Panc1 (cell line): ENCODE data around the gene TFB2M. TPM values are rescaled to one million over a fixed set of nuclear protein-coding genes. Genes with fewer than 3 reads are reported as not detected.

Experiments
- ATAC-seq: fragments of 200-7000 bp; cut with Tn5 transposase; 2 replicates; pipeline ENCODE4 v1.9.1; 2020; ENCODE audit warnings: mild to moderate bottlenecking, moderate library complexity
- BruUV-seq: library from RNA; stranded (reverse); fragments of 400-500 nt; replicated peaks from 2 replicates; lab custom pipeline; 2021; lab: Mats Ljungman, UMichigan
- CTCF ChIA-PET: fragments of 300-600 bp; sonication (Branson Sonifier 250); formaldehyde crosslinking; loops from one replicate; lab custom pipeline; 2022; ENCODE audit warnings: antibody characterized with exemption; lab: Charles Lee
- POLR2A ChIA-PET: fragments of 300-600 bp; sonication (Branson Sonifier 250); formaldehyde crosslinking; loops from one replicate; lab custom pipeline; 2022; ENCODE audit warnings: antibody characterized with exemption; lab: Charles Lee
- DNase-seq: peaks from one replicate; pipeline ENCODE4 v3.0.0-alpha.2; 2010; ENCODE audit warnings: low read depth, low spot score
- H3K27ac ChIP-seq: 2 replicates; pipeline ENCODE4 v1.5.1; 2011; ENCODE audit warnings: mild to moderate bottlenecking, low read length, inconsistent platforms
- H3K27me3 ChIP-seq: fragments of 200-500 bp; sonication (Bioruptor generic); 2 replicates; pipeline ENCODE4 v1.6.0; 2014; ENCODE audit warnings: low read length, inconsistent platforms; ENCODE audit not compliant: control insufficient read depth, insufficient read depth
- H3K36me3 ChIP-seq: fragments of 200-500 bp; sonication (Bioruptor generic); 2 replicates; pipeline ENCODE4 v1.5.1; 2014; ENCODE audit warnings: inconsistent platforms, mild to moderate bottlenecking, low read length, moderate library complexity; ENCODE audit not compliant: control insufficient read depth, insufficient read depth
- H3K4me1 ChIP-seq: 2 replicates; pipeline ENCODE4 v1.5.1; 2011; ENCODE audit warnings: inconsistent platforms, mild to moderate bottlenecking, low read length, moderate library complexity; ENCODE audit not compliant: control insufficient read depth, insufficient read depth
- H3K4me3 ChIP-seq, 2 experiments: 2 replicates each; pipeline ENCODE4 v1.5.1; 2011 to 2012; ENCODE audit warnings: low read depth in 2 of 2, low read length in 2 of 2, mild to moderate bottlenecking in 2 of 2, inconsistent platforms in 1 of 2, moderate library complexity in 1 of 2
- H3K9me3 ChIP-seq: fragments of 200-500 bp; sonication (Bioruptor generic); 2 replicates; pipeline ENCODE4 v1.5.1; 2014; ENCODE audit warnings: low read depth, mild to moderate bottlenecking, inconsistent platforms, low read length, moderate library complexity; ENCODE audit not compliant: control insufficient read depth, insufficient read depth
- POLR2AphosphoS5 ChIP-seq: IDR thresholded peaks from 2 replicates; pipeline ENCODE4 v1.6.1; 2012; ENCODE audit warnings: mild to moderate bottlenecking, low read depth, low read length, moderate library complexity
- REST ChIP-seq, 2 experiments: IDR thresholded peaks; 2 replicates each; pipeline ENCODE4 v1.6.1; 2011 to 2012; ENCODE audit warnings: low read depth in 2 of 2, control low read depth in 1 of 2, low read length in 1 of 2, mild to moderate bottlenecking in 1 of 2, moderate library complexity in 1 of 2; ENCODE audit not compliant: insufficient read depth in 1 of 2
- SIN3A ChIP-seq: IDR thresholded peaks from 2 replicates; pipeline ENCODE4 v1.6.1; 2012; ENCODE audit warnings: low read depth, mild to moderate bottlenecking, low read length, moderate library complexity, borderline replicate concordance; ENCODE audit not compliant: insufficient read depth
- TCF7L2 ChIP-seq: IDR thresholded peaks from 2 replicates; pipeline ENCODE4 v1.6.1; 2011; ENCODE audit warnings: mild to moderate bottlenecking, low read depth, low read length, inconsistent platforms
- in situ Hi-C: cut with HindIII; loops from 2 replicates; pipeline ENCODE4 v1.10.0; 2016; ENCODE audit warnings: low sequenced_read_pairs, low pct_unique_long_range_greater_than_20kb
- intact Hi-C: fragments of 100-400 bp; cut with micrococcal nuclease; formaldehyde crosslinking; loops from one replicate; pipeline ENCODE4 v1.10.0; 2022; ENCODE audit not compliant: unreplicated experiment
- total RNA-seq: library from RNA; stranded (reverse); gene quantifications from one replicate; pipeline ENCODE4 v1.2.1, GENCODE V29; 2021; ENCODE audit not compliant: unreplicated experiment
- TF ChIP-seq, protein P1 (sequence below): fragments of 450-650 bp; IDR thresholded peaks from 2 replicates; pipeline ENCODE4 v1.5.1; 2017; ENCODE audit warnings: mild to moderate bottlenecking

The TFB2M gene
- total RNA-seq, 1 experiment from 2014 or later, result 21.0 TPM

DNA sequence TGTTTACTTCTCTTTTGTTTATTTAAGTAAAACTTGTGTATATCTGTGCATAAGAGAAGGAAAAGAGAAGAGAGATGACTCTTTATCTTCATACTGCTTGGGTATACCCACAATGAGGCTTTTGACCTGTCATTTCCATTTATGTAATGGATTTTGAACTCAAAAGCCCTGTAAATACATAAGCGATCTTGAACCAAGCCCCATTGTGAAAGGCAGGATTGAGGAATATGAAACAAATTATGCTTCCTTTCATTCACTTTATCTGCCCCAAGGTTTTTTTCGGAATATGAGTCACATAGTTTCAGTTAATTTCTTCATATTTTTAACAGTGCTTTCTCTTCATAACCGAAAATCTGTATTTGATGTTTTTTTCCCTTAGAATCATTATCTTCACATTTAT lies 21.5 kb upstream of the TFB2M start:
- Histone ChIP-seq H3K9me3 (no peaks in the 10 kb centered on the region), H3K4me3 (no peak overlapping the region), H3K36me3 (no peaks in the 10 kb centered on the region), H3K27me3 (no peaks in the 10 kb centered on the region), H3K27ac (no peak overlapping the region), H3K4me1 (peaks cover 13% of the 10 kb centered on the region)
- ChIA-PET POLR2A (no interaction called here), CTCF (no interaction called here)
- BruUV-seq, result no TSS peak
- TF ChIP-seq, protein P1, sequence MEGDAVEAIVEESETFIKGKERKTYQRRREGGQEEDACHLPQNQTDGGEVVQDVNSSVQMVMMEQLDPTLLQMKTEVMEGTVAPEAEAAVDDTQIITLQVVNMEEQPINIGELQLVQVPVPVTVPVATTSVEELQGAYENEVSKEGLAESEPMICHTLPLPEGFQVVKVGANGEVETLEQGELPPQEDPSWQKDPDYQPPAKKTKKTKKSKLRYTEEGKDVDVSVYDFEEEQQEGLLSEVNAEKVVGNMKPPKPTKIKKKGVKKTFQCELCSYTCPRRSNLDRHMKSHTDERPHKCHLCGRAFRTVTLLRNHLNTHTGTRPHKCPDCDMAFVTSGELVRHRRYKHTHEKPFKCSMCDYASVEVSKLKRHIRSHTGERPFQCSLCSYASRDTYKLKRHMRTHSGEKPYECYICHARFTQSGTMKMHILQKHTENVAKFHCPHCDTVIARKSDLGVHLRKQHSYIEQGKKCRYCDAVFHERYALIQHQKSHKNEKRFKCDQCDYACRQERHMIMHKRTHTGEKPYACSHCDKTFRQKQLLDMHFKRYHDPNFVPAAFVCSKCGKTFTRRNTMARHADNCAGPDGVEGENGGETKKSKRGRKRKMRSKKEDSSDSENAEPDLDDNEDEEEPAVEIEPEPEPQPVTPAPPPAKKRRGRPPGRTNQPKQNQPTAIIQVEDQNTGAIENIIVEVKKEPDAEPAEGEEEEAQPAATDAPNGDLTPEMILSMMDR, result no peak
- TF ChIP-seq TCF7L2 (no peak), SIN3A (no peak), POLR2AphosphoS5 (no peak), REST (IDR thresholded peaks at IDR 0.05; ENCODE audit: insufficient read depth in 1 of 2, low read depth in 2 of 2, low read length in 1 of 2) (no peak)
- intact Hi-C loops, result no loop called here
- DNase-seq, result no peak
- in situ Hi-C loops, result no loop called here
- no peak for ATAC-seq

- no peaks in the 10 kb centered on the region for H3K9me3 ChIP-seq
- no peaks in the 10 kb centered on the region for H3K36me3 ChIP-seq
- no TSS peak for BruUV-seq
- H3K27ac ChIP-seq, result no peak overlapping the region
- peaks cover 19% of the 10 kb centered on the region for H3K4me1 ChIP-seq
- POLR2A ChIA-PET, result no interaction called here
- CTCF ChIA-PET, result no interaction called here
- H3K27me3 ChIP-seq, result no peaks in the 10 kb centered on the region
- in situ Hi-C loops (no loop called here), intact Hi-C loops (no loop called here)
- ATAC-seq (0 out of 2 replicates have a peak, but pooled peaks have one; percentile 65), DNase-seq (no peak)
- no peak overlapping the region for H3K4me3 ChIP-seq
- TF ChIP-seq TCF7L2 (no peak), SIN3A (no peak), POLR2AphosphoS5 (no peak), REST (IDR thresholded peaks at IDR 0.05; ENCODE audit: insufficient read depth in 1 of 2, low read depth in 2 of 2, low read length in 1 of 2) (no peak)
- TF ChIP-seq, protein P1, result no peak
Measured at GRCh38 chr1:246587032-246587431, 21.0 kb upstream of the TFB2M start.
